ENCODE results near the gene MAP3K8.

- TF ChIP-seq SIN3A (IDR thresholded peaks at IDR 0.05; ENCODE audit: borderline replicate concordance, insufficient read depth, low read length), result no peak
- no peak for TF ChIP-seq POLR2AphosphoS5 (IDR thresholded peaks at IDR 0.05; ENCODE audit: low read depth, low read length)
These were observed 67.0 kb downstream of the MAP3K8 start for GRCh38 chr10:30500963-30501504.
